ENCODE measurements around the gene RPL19.
"Not testable (repeated sequence)": the region's sequence is repeated elsewhere in the genome, so short reads cannot be mapped to it uniquely, and the experiment has no call there.

RPL19 gene

DNA sequence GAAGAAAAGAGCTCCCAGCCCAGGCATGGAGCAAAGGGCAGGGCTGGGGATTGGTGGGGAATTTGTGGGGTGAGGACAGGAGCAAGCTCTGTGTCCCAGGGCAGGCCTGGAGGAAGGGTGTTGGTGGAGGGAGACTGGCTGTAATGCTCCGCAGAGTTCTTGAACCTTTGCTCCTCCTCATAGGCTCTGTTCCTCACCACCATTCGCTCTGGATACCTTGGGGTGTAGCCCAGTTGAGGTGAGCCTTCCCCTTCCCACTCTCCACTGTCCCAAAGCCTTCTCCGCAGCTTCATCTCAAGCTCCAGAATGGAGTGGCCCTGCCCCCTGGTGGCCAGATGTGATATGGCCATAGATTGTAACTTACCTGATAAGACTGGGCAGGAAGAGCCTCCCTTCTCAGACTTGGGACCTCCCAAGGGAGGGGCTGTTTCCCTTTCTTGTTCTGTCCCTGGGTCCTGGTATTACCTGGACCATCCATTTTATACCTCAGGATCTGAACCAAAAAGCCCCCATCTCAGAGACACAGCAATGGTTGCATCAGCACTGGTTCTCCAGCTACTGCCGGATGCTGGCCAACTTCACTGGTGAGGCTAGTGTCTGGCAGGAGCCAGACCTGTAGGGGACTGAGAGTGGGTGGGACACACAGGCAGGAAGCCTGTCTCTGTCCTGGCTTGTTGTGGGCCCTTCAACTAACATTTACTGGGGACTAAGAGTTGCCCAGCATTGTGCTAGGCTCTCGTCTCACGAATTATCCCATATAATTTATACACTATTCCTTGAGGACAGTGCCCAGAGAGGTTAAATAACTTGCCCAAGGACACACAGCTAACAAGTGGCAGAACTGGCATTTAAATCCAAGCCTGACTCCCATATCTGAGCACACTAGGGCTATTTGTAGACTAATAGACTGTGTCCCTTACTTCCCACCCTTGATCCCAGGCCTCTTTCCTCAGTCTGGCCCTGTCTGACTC lies 44.8 kb downstream of the RPL19 start:
- DNase-seq (ENCODE audit: low read depth) = peak; percentile 60

DNA sequence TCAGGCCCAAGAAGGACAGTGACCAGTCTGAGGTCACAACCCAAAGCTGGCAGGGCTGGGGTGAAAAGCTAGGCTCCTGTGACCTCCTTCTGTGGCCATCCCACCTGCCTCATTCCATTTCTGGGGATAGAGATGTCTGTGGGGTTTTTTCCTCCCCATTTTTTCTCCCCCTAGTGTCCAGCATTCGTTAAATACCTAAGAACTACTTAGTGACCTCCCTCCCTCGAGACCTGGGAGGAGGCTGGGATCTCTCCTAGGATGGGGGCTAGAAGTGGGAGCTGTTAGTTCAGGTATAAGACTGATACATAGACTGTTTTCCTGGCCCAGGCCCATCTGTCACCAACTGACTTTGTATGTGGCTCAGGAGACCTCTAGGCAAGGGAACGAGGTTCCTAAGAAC lies 46.2 kb downstream of the RPL19 start:
- no peak for DNase-seq (ENCODE audit: low read depth)

DNA sequence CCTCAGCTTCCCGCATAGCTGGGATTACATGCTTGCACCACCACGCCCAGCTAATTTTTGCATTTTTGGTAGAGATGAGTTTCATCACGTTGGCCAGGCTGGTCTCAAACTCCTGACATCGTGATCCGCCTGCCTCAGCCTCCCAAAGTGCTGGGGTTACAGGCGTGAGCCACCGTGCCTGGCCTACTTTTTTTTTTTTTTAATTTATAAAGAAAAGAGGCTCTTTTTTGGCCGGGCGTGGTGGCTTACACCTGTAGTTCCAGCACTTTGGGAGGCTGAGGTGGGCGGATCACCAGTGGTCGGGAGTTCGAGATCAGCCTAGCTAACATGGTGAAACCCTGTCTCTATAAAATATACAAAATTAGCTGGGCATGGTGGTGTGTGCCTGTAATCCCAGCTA lies 50.0 kb downstream of the RPL19 start:
- not testable (repeated sequence) for DNase-seq (ENCODE audit: low read depth)

DNA sequence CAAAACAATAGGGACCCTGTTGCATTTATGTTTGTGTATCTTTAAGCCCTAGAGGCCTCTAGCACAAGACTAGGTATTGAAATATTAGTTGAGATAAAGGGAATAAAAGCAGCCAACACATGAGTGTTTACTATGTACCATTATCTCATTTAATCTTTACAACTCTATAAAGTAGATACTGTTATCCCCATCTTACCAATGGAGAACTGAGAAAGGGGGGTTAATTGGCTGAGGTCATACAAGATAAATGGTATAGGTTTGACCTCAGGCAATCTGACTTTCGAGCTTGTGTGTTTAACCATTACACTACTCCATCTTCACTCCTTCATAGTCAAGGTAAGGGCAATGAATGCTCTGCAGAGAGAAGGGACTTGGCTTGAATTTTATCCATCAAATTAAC lies 51.9 kb downstream of the RPL19 start:
- DNase-seq (ENCODE audit: low read depth) = no peak

DNA sequence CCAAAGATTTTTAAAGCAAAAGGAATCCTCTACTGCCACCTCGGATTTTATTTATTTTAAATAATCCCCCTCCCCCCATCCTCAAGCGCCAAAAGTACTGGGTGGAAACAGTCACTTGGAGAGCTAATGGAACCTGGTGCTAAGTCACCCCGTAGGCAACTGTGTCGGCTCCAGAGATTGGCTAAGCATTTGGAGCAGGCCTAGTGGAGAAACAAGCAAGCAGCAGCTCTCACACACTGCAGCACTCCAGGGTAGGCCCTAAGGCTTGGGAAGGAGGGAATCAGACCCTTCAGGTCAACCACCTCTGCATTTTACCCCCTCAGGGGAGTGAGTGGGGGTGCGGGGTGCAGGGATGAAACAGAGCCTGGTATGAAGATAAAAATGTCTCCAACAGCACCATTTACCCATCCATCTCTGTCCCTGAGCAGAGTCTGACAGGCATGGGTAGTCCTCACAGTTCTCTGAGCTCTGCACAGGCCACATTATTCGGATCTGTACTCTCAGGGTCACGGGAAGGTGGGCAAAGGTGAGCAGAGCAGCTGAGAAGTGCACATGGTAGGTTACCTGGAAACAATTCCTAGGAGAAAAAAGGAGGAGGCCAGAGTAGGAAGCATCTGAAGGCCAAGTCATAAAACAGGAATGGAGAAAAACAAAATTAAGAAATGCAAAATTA lies 52.8 kb downstream of the RPL19 start:
- no peak for DNase-seq (ENCODE audit: low read depth)
